Gastrocnemius medialis (tissue), 4 donors: ENCODE data around the gene RPL21. TPM values are rescaled to one million over a fixed set of nuclear protein-coding genes. Genes with fewer than 3 reads are reported as not detected.

Experiments
- ATAC-seq, 2 donors: fragments of 150-250 bp; one replicate each; pipeline ENCODE4 v1.9.1; 2016
- DNase-seq, 2 donors: peaks; one replicate each; pipeline ENCODE4 v3.0.0-alpha.2; 2019
- H3K27ac ChIP-seq, 4 donors: fragments of 200-600 bp; sonication (generic); 1 replicate in 1 of 4; 2 replicates in 3 of 4; pipeline ENCODE4 v1.5.1; 2016 to 2018; ENCODE audit warnings: mild to moderate bottlenecking in 2 of 4, moderate library complexity in 1 of 4
- H3K27me3 ChIP-seq, 3 donors: fragments of 200-600 bp; sonication (generic) in 2 of 3; 1 replicate in 1 of 3; 2 replicates in 2 of 3; pipeline versions ENCODE4 v1.5.1 to v1.6.0; 2016 to 2019; ENCODE audit warnings: mild to moderate bottlenecking in 1 of 3, moderate library complexity in 1 of 3
- H3K36me3 ChIP-seq, 2 donors: fragments of 200-600 bp; sonication (generic) in 1 of 2; one replicate each; pipeline ENCODE4 v1.5.1; 2017 to 2018
- H3K4me1 ChIP-seq, 2 donors: fragments of 200-600 bp; sonication (generic) in 1 of 2; one replicate each; pipeline ENCODE4 v1.5.1; 2016 to 2017; ENCODE audit warnings: mild to moderate bottlenecking in 2 of 2
- H3K4me3 ChIP-seq, 4 donors: fragments of 200-600 bp; sonication (generic) in 3 of 4; 1 replicate in 1 of 4; 2 replicates in 3 of 4; pipeline ENCODE4 v1.5.1; 2016 to 2019; ENCODE audit warnings: mild to moderate bottlenecking in 2 of 4
- H3K9me3 ChIP-seq, 3 donors: fragments of 200-600 bp; sonication (generic) in 2 of 3; 1 replicate in 1 of 3; 2 replicates in 2 of 3; pipeline ENCODE4 v1.5.1; 2016 to 2019
- CTCF ChIP-seq, 5 experiments: fragments of 450-650 bp in 3 of 5; fragments of 200-600 bp in 2 of 5; sonication (generic) in 2 of 5; IDR thresholded peaks in 4 of 5; conservative IDR thresholded peaks in 1 of 5; 1 replicate in 4 of 5; 2 replicates in 1 of 5; pipeline ENCODE4 v1.5.1; 2016 to 2019; ENCODE audit warnings: antibody characterized with exemption in 5 of 5, mild to moderate bottlenecking in 3 of 5, moderate library complexity in 3 of 5
- POLR2A ChIP-seq, 2 donors: fragments of 450-650 bp; IDR thresholded peaks; one replicate each; pipeline ENCODE4 v1.6.1; 2017; ENCODE audit warnings: antibody characterized with exemption in 2 of 2, mild to moderate bottlenecking in 2 of 2, moderate library complexity in 2 of 2
- in situ Hi-C, 4 donors: fragments of 200-750 bp; cut with MboI; loops; one replicate each; pipeline versions ENCODE4 v1.15.0 to v1.8.0; 2017; ENCODE audit warnings: low sequenced_read_pairs in 4 of 4
- intact Hi-C: fragments of 100-400 bp; cut with DNase I; formaldehyde crosslinking; loops from one replicate; pipeline ENCODE4 v1.15.1; 2023; ENCODE audit warnings: low total_unique reads
- total RNA-seq, 4 donors: library from RNA; depleted of rRNA; stranded (reverse); fragments of >200 nt; gene quantifications; one replicate each; pipeline versions ENCODE4 v1.1.0 to v1.2.3, GENCODE V29; 2016

Gene RPL21
- total RNA-seq, 4 donors from 2014 or later, result 774 to 913 (median 796) TPM

- Histone ChIP-seq H3K36me3 (peaks cover 0 to 41% of the 10 kb centered on the region in 2 donors), H3K27me3 (no peaks in the 10 kb centered on the region), H3K9me3 (no peaks in the 10 kb centered on the region), H3K4me1 (peaks cover 28 to 44% of the 10 kb centered on the region in 2 donors), H3K4me3 (peak overlapping the region; percentile 83 to 99 (median 88)), H3K27ac (peak overlapping the region; percentile 90 to 99 (median 93))
- no peak for ATAC-seq
- TF ChIP-seq CTCF (IDR thresholded peaks at IDR 0.05 in 4 of 5, conservative IDR thresholded peaks at IDR 0.05 in 1 of 5) (no peak), POLR2A (IDR thresholded peaks at IDR 0.05) (no peak)
- DNase-seq, result no peak
- intact Hi-C loops (loop anchor here (5.0 to 10.0 kb wide), 2 partner anchors 990 to 1402 kb away; partner anchors contain the start of gene POMP), in situ Hi-C loops (loop anchor here (5.0 to 25.0 kb wide), 4 partner anchors 85 to 885 kb away; partner anchors contain the start of genes LNX2 (in 3 of the 4), POLR1D (in 3 of the 4) and PAN3 (in 1 of the 4))
Measured at GRCh38 chr13:27252467-27252866, 1.1 kb downstream of the RPL21 start.

GRCh38 chr13:27257233-27257568, 5.8 kb downstream of the RPL21 start:
- Histone ChIP-seq H3K36me3 (peaks cover 0 to 56% of the 10 kb centered on the region in 2 donors), H3K9me3 (no peaks in the 10 kb centered on the region), H3K27ac (peak overlapping the region in 2 of 4 donors; percentile 8 to 32), H3K4me1 (peaks cover 28 to 47% of the 10 kb centered on the region in 2 donors), H3K27me3 (no peaks in the 10 kb centered on the region), H3K4me3 (no peak overlapping the region)
- no peak for ATAC-seq
- in situ Hi-C loops, result loop anchor here (25.0 kb wide), 3 partner anchors 180 to 880 kb away; partner anchors contain the start of genes LNX2 (in 3 of the 4), POLR1D (in 3 of the 4) and PAN3 (in 1 of the 4)
- intact Hi-C loops, result loop anchor here (10.0 kb wide), 1 partner anchor 1398 kb away; the partner anchor contains the start of gene POMP
- no peak for DNase-seq
- no peak for TF ChIP-seq POLR2A (IDR thresholded peaks at IDR 0.05)
- no peak for TF ChIP-seq CTCF (IDR thresholded peaks at IDR 0.05 in 4 of 5, conservative IDR thresholded peaks at IDR 0.05 in 1 of 5)

GRCh38 chr13:27257648-27258253, 6.4 kb downstream of the RPL21 start:
- no peak for ATAC-seq
- H3K36me3 ChIP-seq, result peaks cover 0 to 56% of the 10 kb centered on the region in 2 donors
- intact Hi-C loops, result loop anchor here (10.0 kb wide), 1 partner anchor 1397 kb away; the partner anchor contains the start of gene POMP
- H3K27me3 ChIP-seq, result no peaks in the 10 kb centered on the region
- no peak for DNase-seq
- in situ Hi-C loops, result loop anchor here (25.0 kb wide), 3 partner anchors 180 to 880 kb away; partner anchors contain the start of genes LNX2 (in 3 of the 4), POLR1D (in 3 of the 4) and PAN3 (in 1 of the 4)
- no peaks in the 10 kb centered on the region for H3K9me3 ChIP-seq
- no peak overlapping the region for H3K4me3 ChIP-seq
- no peak for TF ChIP-seq CTCF (IDR thresholded peaks at IDR 0.05 in 4 of 5, conservative IDR thresholded peaks at IDR 0.05 in 1 of 5)
- no peak for TF ChIP-seq POLR2A (IDR thresholded peaks at IDR 0.05)
- peaks cover 23 to 43% of the 10 kb centered on the region in 2 donors for H3K4me1 ChIP-seq
- peak overlapping the region in 2 of 4 donors; percentile 8 to 12 for H3K27ac ChIP-seq

DNA sequence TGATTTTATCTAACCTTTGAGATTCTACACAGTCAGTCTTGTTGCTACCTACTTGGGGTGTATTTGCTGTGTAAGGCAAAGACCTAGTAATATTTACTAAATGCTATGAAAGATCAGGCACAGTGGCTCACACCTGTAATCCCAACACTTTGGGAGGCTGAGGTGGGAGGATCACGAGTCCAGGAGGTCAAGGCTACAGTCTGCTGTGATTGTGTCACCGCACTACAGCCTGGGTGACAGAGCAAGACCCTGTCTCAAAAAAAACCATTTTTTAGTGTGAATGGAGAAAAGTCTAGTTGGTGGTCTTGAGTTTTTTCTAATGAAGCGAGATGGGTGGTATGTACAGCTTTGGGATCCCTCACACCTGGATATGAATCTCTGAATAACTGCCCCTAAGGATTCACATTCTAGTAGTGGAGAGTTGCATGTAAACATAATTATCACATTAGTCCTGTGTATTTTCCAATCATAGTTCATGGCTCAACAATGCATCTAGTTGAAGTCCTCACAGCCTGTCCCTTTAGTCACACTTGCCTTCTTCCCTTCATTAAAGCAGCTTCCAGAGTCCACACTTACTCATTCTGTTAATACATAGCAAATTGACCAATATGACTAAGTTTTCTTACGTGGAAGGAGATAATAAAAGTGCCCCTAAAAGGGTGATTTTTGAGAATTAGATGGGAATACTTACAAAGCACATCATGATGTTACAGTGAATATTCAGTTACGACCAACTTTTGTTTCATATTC, 7.5 kb downstream of the RPL21 start:
- Histone ChIP-seq H3K27ac (peak overlapping the region in 2 of 4 donors; percentile 5 to 42), H3K9me3 (no peaks in the 10 kb centered on the region), H3K4me3 (no peak overlapping the region), H3K4me1 (peaks cover 12 to 32% of the 10 kb centered on the region in 2 donors), H3K36me3 (peaks cover 0 to 52% of the 10 kb centered on the region in 2 donors), H3K27me3 (no peaks in the 10 kb centered on the region)
- no peak for DNase-seq
- in situ Hi-C loops (loop anchor here (25.0 kb wide), 3 partner anchors 178 to 878 kb away; partner anchors contain the start of genes LNX2 (in 3 of the 4), POLR1D (in 3 of the 4) and PAN3 (in 1 of the 4)), intact Hi-C loops (loop anchor here (10.0 kb wide), 1 partner anchor 1396 kb away; the partner anchor contains the start of gene POMP)
- ATAC-seq, result no peak
- TF ChIP-seq CTCF (IDR thresholded peaks at IDR 0.05 in 4 of 5, conservative IDR thresholded peaks at IDR 0.05 in 1 of 5), result no peak
- TF ChIP-seq POLR2A (IDR thresholded peaks at IDR 0.05), result no peak
